Caco-2 (cell line): Measurements from ENCODE around the gene ATP2B3. TPM values are rescaled to one million over a fixed set of nuclear protein-coding genes. Genes with fewer than 3 reads are reported as not detected.

Source experiments
- BruUV-seq: library from RNA; stranded (reverse); fragments of 400-500 nt; replicated peaks from 2 replicates; lab custom pipeline; 2021; lab: Mats Ljungman, UMichigan
- CTCF ChIA-PET: fragments of 300-600 bp; sonication (Branson Sonifier 250); formaldehyde crosslinking; loops from one replicate; lab custom pipeline; 2022; ENCODE audit warnings: antibody characterized with exemption; lab: Charles Lee
- POLR2A ChIA-PET: fragments of 300-600 bp; sonication (Branson Sonifier 250); formaldehyde crosslinking; loops from one replicate; lab custom pipeline; 2022; ENCODE audit warnings: antibody characterized with exemption; lab: Charles Lee
- DNase-seq, 2 experiments: peaks; one replicate each; pipeline versions ENCODE4 v3.0.0 to v3.0.0-alpha.2; 2020 to 2022
- H3K27me3 ChIP-seq: replicated peaks from 2 replicates; pipeline ENCODE4 v1.6.0; 2011; ENCODE audit warnings: low read length; ENCODE audit not compliant: control insufficient read depth, insufficient read depth
- H3K36me3 ChIP-seq: 2 replicates; pipeline ENCODE4 v1.5.1; 2011; ENCODE audit warnings: low read length; ENCODE audit not compliant: control insufficient read depth, insufficient read depth
- H3K4me1 ChIP-seq: fragments of 250-450 bp; sonication (Bioruptor Pico); 2 replicates; pipeline ENCODE4 v1.5.1; 2020; ENCODE audit warnings: mild to moderate bottlenecking
- H3K4me3 ChIP-seq: 2 replicates; pipeline ENCODE4 v1.5.1; 2011; ENCODE audit warnings: low read depth, mild to moderate bottlenecking, control low read depth, low read length
- H3K9me3 ChIP-seq: fragments of 250-450 bp; sonication (Bioruptor Pico); 2 replicates; pipeline ENCODE4 v1.5.1; 2020; ENCODE audit warnings: mild to moderate bottlenecking, moderate library complexity
- H3K27ac Mint-ChIP-seq: one replicate; pipeline ENCODE4 v1.8.0; 2022; ENCODE audit warnings: mixed read lengths; ENCODE audit not compliant: unreplicated experiment
- H3K27me3 Mint-ChIP-seq: one replicate; pipeline ENCODE4 v1.8.0; 2022; ENCODE audit warnings: mixed read lengths; ENCODE audit not compliant: insufficient read depth, unreplicated experiment
- H3K36me3 Mint-ChIP-seq: one replicate; pipeline ENCODE4 v1.8.0; 2022; ENCODE audit warnings: mild to moderate bottlenecking, mixed read lengths; ENCODE audit not compliant: insufficient read depth, unreplicated experiment
- H3K4me1 Mint-ChIP-seq: one replicate; pipeline ENCODE4 v1.8.0; 2022; ENCODE audit warnings: low read depth, mixed read lengths; ENCODE audit not compliant: unreplicated experiment
- H3K4me3 Mint-ChIP-seq: one replicate; pipeline ENCODE4 v1.8.0; 2022; ENCODE audit warnings: mild to moderate bottlenecking, moderate library complexity, mixed read lengths; ENCODE audit not compliant: unreplicated experiment
- H3K9me3 Mint-ChIP-seq: one replicate; pipeline ENCODE4 v1.8.0; 2022; ENCODE audit warnings: mixed read lengths; ENCODE audit not compliant: unreplicated experiment
- CTCF ChIP-seq, 2 experiments: fragments of 200-600 bp in 1 of 2; IDR thresholded peaks; 1 replicate in 1 of 2; 2 replicates in 1 of 2; pipeline versions ENCODE4 v1.5.1 to v1.8.0; 2011 to 2022; ENCODE audit warnings: antibody characterized with exemption in 1 of 2, control low read depth in 1 of 2, inconsistent platforms in 1 of 2, low read depth in 1 of 2, low read length in 1 of 2, mild to moderate bottlenecking in 1 of 2, moderate library complexity in 1 of 2; ENCODE audit not compliant: insufficient read depth in 1 of 2, severe bottlenecking in 1 of 2, unreplicated experiment in 1 of 2
- intact Hi-C: fragments of 100-400 bp; cut with micrococcal nuclease; formaldehyde crosslinking; loops from one replicate; pipeline ENCODE4 v1.10.0; 2022; ENCODE audit not compliant: unreplicated experiment
- total RNA-seq: library from RNA; stranded (reverse); gene quantifications from 2 replicates; pipeline ENCODE4 v1.2.3, GENCODE V29; 2022

The ATP2B3 gene
- total RNA-seq, 1 experiment from 2014 or later: not detected

- H3K4me1 ChIP-seq: no peaks in the 10 kb centered on the region
- CTCF ChIA-PET: no interaction called here
- no peaks in the 10 kb centered on the region for H3K4me1 Mint-ChIP-seq
- H3K4me3 ChIP-seq: no peak overlapping the region
- H3K27ac Mint-ChIP-seq: no peak overlapping the region
- no TSS peak for BruUV-seq
- no peaks in the 10 kb centered on the region for H3K9me3 ChIP-seq
- no peak overlapping the region for H3K4me3 Mint-ChIP-seq
- H3K9me3 Mint-ChIP-seq: no peaks in the 10 kb centered on the region
- DNase-seq: no peak
- no peak for TF ChIP-seq CTCF (IDR thresholded peaks at IDR 0.05; ENCODE audit: insufficient read depth in 1 of 2, low read depth in 1 of 2, low read length in 1 of 2, severe bottlenecking in 1 of 2, unreplicated experiment in 1 of 2)
- POLR2A ChIA-PET: no interaction called here
- H3K27me3 Mint-ChIP-seq: no peaks in the 10 kb centered on the region
- H3K27me3 ChIP-seq: no peaks in the 10 kb centered on the region
- peaks cover 5% of the 10 kb centered on the region for H3K36me3 Mint-ChIP-seq
- H3K36me3 ChIP-seq: no peaks in the 10 kb centered on the region
- intact Hi-C loops: no loop called here
Observed at GRCh38 chrX:153576961-153577360, 59.5 kb downstream of the ATP2B3 start.

- Histone ChIP-seq H3K4me1 (no peaks in the 10 kb centered on the region), H3K27me3 (no peaks in the 10 kb centered on the region), H3K9me3 (no peaks in the 10 kb centered on the region), H3K36me3 (no peaks in the 10 kb centered on the region), H3K4me3 (no peak overlapping the region)
- ChIA-PET CTCF (interaction anchor here (0.6 to 1.6 kb wide), 3 partner anchors 9 to 93 kb away, joined by 3 to 4 read pairs (median 3); no protein-coding TSS in a partner anchor), POLR2A (no interaction called here)
- no peak for DNase-seq
- Mint-ChIP-seq H3K4me3 (no peak overlapping the region), H3K4me1 (no peaks in the 10 kb centered on the region), H3K27me3 (no peaks in the 10 kb centered on the region), H3K36me3 (peaks cover 5% of the 10 kb centered on the region), H3K27ac (no peak overlapping the region), H3K9me3 (no peaks in the 10 kb centered on the region)
- TF ChIP-seq CTCF (IDR thresholded peaks at IDR 0.05; ENCODE audit: insufficient read depth in 1 of 2, low read depth in 1 of 2, low read length in 1 of 2, severe bottlenecking in 1 of 2, unreplicated experiment in 1 of 2): no peak
- no TSS peak for BruUV-seq
- intact Hi-C loops: no loop called here
Observed at GRCh38 chrX:153578200-153578835, 60.9 kb downstream of the ATP2B3 start.

GRCh38 chrX:153578889-153579288 lies 61.4 kb downstream of the ATP2B3 start:
- H3K4me3 Mint-ChIP-seq: no peak overlapping the region
- no peaks in the 10 kb centered on the region for H3K4me1 Mint-ChIP-seq
- no peaks in the 10 kb centered on the region for H3K9me3 Mint-ChIP-seq
- no peak overlapping the region for H3K27ac Mint-ChIP-seq
- TF ChIP-seq CTCF (IDR thresholded peaks at IDR 0.05; ENCODE audit: insufficient read depth in 1 of 2, low read depth in 1 of 2, low read length in 1 of 2, severe bottlenecking in 1 of 2, unreplicated experiment in 1 of 2): no peak
- Histone ChIP-seq H3K27me3 (no peaks in the 10 kb centered on the region), H3K4me1 (no peaks in the 10 kb centered on the region), H3K9me3 (no peaks in the 10 kb centered on the region), H3K36me3 (no peaks in the 10 kb centered on the region), H3K4me3 (no peak overlapping the region)
- CTCF ChIA-PET: interaction anchor here (1.6 kb wide), 1 partner anchor 14 kb away, joined by 4 read pairs; no protein-coding TSS in a partner anchor
- POLR2A ChIA-PET: no interaction called here
- peaks cover 5% of the 10 kb centered on the region for H3K36me3 Mint-ChIP-seq
- no peaks in the 10 kb centered on the region for H3K27me3 Mint-ChIP-seq
- DNase-seq: no peak
- no TSS peak for BruUV-seq
- intact Hi-C loops: no loop called here
